Kidney epithelial cell (primary cell): Measurements from ENCODE around the gene SPIN1. TPM values are rescaled to one million over a fixed set of nuclear protein-coding genes. Genes with fewer than 3 reads are reported as not detected.

ENCODE experiments used
- DNase-seq: peaks from one replicate; pipeline ENCODE4 v3.0.0-alpha.2; 2010; ENCODE audit warnings: low read depth
- H3K27me3 ChIP-seq: 2 replicates; pipeline ENCODE4 v1.6.0; 2011; ENCODE audit warnings: low read length; ENCODE audit not compliant: control insufficient read depth, insufficient read depth
- H3K36me3 ChIP-seq: 2 replicates; pipeline ENCODE4 v1.5.1; 2011; ENCODE audit warnings: low read length; ENCODE audit not compliant: control insufficient read depth, insufficient read depth
- H3K4me3 ChIP-seq: 2 replicates; pipeline ENCODE4 v1.5.1; 2011; ENCODE audit warnings: low read depth, mild to moderate bottlenecking, control low read depth, low read length
- CTCF ChIP-seq: IDR thresholded peaks from 2 replicates; pipeline ENCODE4 v1.5.1; 2011; ENCODE audit warnings: mild to moderate bottlenecking, moderate library complexity, low read length, control low read depth, inconsistent platforms; ENCODE audit not compliant: insufficient read depth, poor library complexity, severe bottlenecking
- total RNA-seq: library from RNA; depleted of rRNA; stranded (reverse); fragments of >200 nt; gene quantifications from 2 replicates; pipeline ENCODE4 v1.2.3, GENCODE V29; 2015

Gene SPIN1
- total RNA-seq, 1 donor from 2014 or later = 93.0 TPM

- no peak for DNase-seq
- Histone ChIP-seq H3K4me3 (no peak overlapping the region), H3K27me3 (no peaks in the 10 kb centered on the region), H3K36me3 (no peaks in the 10 kb centered on the region)
- no peak for TF ChIP-seq CTCF
These were observed 70.6 kb downstream of the SPIN1 start for GRCh38 chr9:88458716-88459465.

GRCh38 chr9:88460587-88461332 is 72.5 kb downstream of the SPIN1 start:
- TF ChIP-seq CTCF = no peak
- Histone ChIP-seq H3K27me3 (no peaks in the 10 kb centered on the region), H3K36me3 (no peaks in the 10 kb centered on the region), H3K4me3 (no peak overlapping the region)
- DNase-seq = no peak

GRCh38 chr9:88462191-88462590 is 73.9 kb downstream of the SPIN1 start:
- TF ChIP-seq CTCF = no peak
- DNase-seq = no peak
- Histone ChIP-seq H3K36me3 (no peaks in the 10 kb centered on the region), H3K4me3 (no peak overlapping the region), H3K27me3 (no peaks in the 10 kb centered on the region)

- no peak for DNase-seq
These were observed 76.6 kb downstream of the SPIN1 start for GRCh38 chr9:88464851-88465250.

DNA sequence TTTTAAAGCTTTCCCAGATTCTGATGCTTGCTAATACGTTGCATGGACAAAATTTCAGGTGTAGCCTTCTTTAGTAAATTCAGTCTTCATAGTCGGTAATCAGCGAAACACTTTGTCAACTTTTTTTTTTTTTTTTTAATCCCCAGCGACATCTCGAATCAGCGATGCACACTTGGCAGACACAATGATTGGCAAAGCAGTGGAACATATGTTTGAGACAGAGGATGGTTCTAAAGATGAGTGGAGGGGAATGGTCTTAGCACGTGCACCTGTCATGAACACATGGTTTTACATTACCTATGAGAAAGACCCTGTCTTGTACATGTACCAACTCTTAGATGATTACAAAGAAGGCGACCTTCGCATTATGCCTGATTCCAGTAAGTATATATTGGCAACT is 80.0 kb downstream of the SPIN1 start:
- TF ChIP-seq CTCF = no peak
- DNase-seq = no peak
- no peaks in the 10 kb centered on the region for H3K27me3 ChIP-seq

More at GRCh38 chr9:88464851-88465250, 76.6 kb downstream of the SPIN1 start:
- H3K27me3 ChIP-seq = no peaks in the 10 kb centered on the region
- H3K4me3 ChIP-seq = no peak overlapping the region
- no peak for TF ChIP-seq CTCF
- no peaks in the 10 kb centered on the region for H3K36me3 ChIP-seq

More for the DNA sequence above, 80.0 kb downstream of the SPIN1 start:
- no peaks in the 10 kb centered on the region for H3K36me3 ChIP-seq
- H3K4me3 ChIP-seq = no peak overlapping the region
